Measurements from ENCODE around the gene MORC3. TPM values are rescaled to one million over a fixed set of nuclear protein-coding genes. Genes with fewer than 3 reads are reported as not detected.
A peak's percentile ranks its signal among the peaks of the same experiment; 100 is the strongest.
"Not testable (repeated sequence)": the region's sequence is repeated elsewhere in the genome, so short reads cannot be mapped to it uniquely, and the experiment has no call there.

Gene MORC3
- total RNA-seq, 1 experiment from 2014 or later: 20.0 TPM

DNA sequence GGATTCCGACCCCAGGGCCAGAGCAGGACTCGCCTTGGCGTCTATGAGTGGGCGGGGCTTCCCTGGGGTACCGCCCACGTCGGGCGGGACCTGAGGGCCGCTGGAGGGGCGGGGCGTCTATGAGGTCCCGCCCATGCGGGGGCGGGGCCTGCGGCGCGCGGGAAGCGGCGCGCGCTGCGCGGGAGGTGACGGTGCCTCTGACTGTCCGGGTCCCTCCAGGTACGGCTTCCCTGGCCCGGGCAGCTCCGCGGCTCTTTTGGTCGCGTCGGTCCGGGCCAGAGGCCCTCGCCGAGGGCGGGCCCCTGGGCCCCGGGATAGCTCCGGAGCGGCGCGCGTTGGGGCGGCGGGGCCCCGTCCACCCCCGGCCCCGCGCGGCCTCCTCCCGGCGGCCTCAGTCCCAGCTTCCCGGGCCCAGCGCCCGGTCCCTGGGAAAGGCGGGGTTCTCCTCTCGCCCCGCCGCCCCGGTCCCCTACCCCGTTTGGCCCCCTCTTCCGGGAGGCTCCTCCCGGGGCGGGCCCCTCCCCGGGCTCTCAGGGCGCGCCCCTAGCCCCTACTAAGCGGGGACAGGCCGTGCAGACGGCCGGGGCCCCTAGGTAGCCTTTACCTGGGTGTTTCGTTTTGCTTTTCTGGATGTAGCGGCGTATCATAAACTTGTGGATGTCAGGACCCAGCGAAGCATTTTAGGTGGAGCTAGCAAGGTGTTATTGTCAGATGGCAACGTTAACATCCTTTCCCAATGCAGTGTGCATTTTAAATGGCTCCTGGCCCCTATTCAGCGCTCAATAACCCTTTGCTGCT, 65.4 kb downstream of the MORC3 start, which contains the start of gene CHAF1B:
TSS of gene CHAF1B (plus strand) at position 160 of the 798 bp plus-strand sequence. CDS start 745 bp downstream, outside the sequence.
- DNase-seq (ENCODE audit: low read depth): peak; percentile 58

DNA sequence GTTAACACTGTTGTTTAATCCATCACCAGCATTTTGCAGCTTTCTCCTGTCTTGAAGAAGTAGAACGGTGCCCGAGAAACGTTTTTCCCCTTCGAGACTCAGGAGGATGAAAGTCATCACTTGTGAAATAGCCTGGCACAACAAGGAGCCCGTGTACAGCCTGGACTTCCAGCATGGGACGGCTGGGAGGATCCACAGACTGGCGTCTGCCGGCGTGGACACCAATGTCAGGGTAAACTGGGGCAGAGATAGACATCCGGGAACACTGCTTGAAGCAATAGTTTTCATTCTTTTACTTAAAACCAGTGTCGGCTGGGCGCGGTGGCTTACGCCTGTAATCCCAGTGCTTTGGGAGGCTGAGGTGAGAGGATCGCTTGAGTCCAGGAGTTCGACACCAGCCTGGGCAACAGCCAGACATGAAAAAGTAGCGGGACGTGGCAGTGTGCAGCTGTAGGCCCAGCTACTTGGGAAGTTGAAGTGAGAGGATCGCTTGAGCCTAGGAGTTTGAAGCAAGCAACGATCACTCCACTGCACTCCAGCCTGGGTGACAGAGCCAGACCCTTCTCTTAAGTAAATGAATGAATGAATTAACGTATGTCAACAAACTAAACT, 66.1 kb downstream of the MORC3 start:
- DNase-seq (ENCODE audit: low read depth): peak; percentile 9

- DNase-seq (ENCODE audit: low read depth): peak; percentile 38
These were observed 68.1 kb downstream of the MORC3 start for GRCh38 chr21:36388096-36388495.

DNA sequence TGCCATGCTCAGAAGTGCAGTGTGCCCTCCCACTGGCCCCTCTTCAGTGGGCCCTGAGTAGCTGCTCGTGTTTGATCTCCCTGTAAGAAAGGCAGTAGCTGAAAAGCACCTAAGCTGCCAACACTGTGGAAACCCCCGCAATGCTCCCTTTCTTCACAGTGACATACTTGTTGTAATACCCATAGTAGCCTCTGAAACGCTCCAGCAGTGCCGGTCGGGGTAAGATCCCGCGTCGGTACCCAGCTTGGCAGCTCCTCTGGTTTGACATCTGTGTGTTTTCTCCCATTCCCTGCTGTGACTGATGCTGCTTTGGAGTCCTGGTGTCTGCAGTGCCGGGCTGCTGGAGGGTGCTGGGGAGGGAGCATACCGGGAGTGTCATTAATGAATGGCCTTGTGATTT, 68.8 kb downstream of the MORC3 start:
- peak; percentile 21 for DNase-seq (ENCODE audit: low read depth)

GRCh38 chr21:36391649-36392048, 71.7 kb downstream of the MORC3 start:
- DNase-seq (ENCODE audit: low read depth): not testable (repeated sequence)

DNA sequence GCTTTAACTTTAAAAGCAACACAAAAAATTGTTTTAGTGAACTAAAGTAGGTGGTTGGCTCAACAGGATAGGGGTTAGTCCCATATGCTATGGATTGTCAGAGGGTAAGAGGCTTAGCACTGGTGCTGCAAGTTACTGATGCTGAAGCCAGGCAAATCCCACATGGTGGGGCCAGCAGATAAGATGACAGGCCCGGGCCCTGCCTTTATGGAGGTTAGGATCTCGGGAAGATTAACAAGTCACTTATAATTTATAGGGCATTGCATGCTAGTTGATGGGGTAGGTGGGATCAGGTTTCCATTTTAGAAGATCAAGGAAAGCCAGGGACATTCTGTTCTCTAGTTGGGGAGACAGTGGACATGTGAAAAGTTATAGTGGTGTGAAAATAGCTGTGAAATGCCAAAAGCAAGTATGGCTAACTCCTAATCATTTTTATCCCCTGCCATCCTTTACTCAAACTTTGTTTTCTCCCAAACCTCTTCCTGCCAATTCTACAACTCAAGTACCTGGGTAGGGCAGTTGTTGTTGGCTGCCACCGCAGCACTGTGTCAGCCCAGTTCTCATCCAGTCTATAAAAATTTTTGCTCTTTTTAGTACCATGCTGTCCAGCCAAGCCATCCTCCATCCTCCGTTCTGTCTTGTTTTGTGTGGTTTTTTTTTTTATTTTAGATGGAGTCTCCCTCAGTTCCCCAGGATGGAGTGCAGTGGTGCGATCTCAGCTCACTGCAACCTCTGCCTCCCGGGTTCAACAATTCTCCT, 75.5 kb downstream of the MORC3 start:
- DNase-seq (ENCODE audit: low read depth): no peak

DNA sequence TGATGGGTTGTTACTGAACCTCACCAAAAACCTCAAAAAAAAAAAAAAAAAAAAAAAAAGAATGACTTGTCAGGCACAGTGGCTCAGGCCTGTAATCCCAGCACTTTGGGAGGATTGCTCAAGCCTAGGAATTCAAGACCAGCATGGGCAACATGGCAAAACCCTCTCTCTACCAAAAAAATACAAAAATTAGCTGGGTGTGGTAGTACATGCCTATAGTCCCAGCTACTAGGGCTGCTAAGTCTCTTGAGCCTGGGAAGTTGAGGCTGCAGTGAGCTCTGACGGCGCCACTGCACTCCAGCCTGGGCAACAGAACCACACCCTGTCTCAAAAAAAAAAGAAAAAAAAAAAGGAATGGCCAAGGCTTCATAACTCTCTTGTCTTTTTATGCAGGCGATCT, 76.3 kb downstream of the MORC3 start:
- DNase-seq (ENCODE audit: low read depth): no peak

DNA sequence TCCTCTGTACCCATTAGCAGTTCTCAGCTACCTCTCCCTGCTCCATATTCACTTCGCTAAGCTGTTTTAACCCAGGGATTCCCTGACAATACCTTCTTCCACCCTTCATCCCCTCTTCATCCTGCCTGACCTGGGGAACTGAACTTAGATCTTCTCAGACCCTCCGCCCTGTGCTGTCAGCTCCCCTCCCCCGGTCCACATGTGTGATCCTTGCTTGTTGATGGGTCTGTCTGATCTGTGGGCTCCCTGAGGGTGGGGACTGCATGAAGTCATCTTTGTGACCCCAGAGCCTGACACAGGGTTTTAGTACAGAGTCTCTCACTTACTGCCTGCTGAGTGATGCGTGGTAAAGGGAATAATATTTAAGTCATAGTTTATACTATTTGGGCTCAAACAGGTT, 77.0 kb downstream of the MORC3 start:
- no peak for DNase-seq (ENCODE audit: low read depth)

GRCh38 chr21:36397606-36398005, 77.6 kb downstream of the MORC3 start:
- DNase-seq (ENCODE audit: low read depth): no peak

- not testable (repeated sequence) for DNase-seq (ENCODE audit: low read depth)
These were observed 79.7 kb downstream of the MORC3 start for GRCh38 chr21:36399736-36400135.

GRCh38 chr21:36400719-36401118, 80.7 kb downstream of the MORC3 start:
- DNase-seq (ENCODE audit: low read depth): no peak

DNA sequence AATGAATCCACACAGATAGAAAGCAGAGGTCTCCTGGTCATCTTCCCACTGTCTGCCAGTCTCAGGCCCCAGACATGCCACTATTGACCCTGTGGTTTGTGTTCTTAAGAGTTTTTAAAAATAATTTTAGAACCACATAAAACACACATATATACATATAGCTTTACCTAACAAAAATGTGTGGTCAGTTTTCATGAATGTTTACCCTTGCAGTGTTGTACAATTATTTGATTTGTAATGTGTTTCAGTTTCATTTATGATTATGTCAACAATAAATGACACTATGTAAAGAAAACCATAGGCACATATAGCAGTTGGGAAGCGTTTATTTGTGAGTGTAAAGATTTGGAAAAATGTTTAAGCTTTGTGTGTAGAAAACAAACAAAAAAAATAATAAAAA, 82.3 kb downstream of the MORC3 start:
- no peak for DNase-seq (ENCODE audit: low read depth)

- DNase-seq (ENCODE audit: low read depth): peak; percentile 40
These were observed 83.7 kb downstream of the MORC3 start for GRCh38 chr21:36403713-36404112.

- no peak for DNase-seq (ENCODE audit: low read depth)
These were observed 88.6 kb downstream of the MORC3 start for GRCh38 chr21:36408568-36408967.

GRCh38 chr21:36411301-36411700, 91.3 kb downstream of the MORC3 start:
- no peak for DNase-seq (ENCODE audit: low read depth)

GRCh38 chr21:36412916-36413315, 92.9 kb downstream of the MORC3 start:
- DNase-seq (ENCODE audit: low read depth): no peak

GRCh38 chr21:36415375-36415774, 95.4 kb downstream of the MORC3 start:
- DNase-seq (ENCODE audit: low read depth): no peak

- no peak for DNase-seq (ENCODE audit: low read depth)
These were observed 99.2 kb downstream of the MORC3 start for GRCh38 chr21:36419241-36419640.

DNA sequence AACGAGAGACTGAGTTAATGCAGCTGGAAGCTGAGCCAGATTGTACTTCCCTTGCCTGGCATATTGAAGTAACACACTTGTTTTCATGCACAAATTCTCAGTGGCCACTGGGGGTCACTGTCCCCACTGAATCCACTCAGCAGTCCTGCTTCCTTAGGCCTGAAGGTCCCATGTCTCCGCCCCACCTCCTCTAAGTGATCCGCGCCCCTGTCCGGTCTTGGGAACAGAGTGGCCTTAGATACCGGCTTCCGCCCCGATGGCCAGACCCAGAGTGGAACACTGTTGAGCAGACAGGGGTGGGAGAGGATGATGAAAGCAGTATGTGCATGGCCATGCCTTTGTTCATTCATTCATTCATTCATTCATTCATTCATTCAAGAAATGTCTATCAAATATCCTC, 100.0 kb downstream of the MORC3 start:
- DNase-seq (ENCODE audit: low read depth): peak; percentile 86

DNA sequence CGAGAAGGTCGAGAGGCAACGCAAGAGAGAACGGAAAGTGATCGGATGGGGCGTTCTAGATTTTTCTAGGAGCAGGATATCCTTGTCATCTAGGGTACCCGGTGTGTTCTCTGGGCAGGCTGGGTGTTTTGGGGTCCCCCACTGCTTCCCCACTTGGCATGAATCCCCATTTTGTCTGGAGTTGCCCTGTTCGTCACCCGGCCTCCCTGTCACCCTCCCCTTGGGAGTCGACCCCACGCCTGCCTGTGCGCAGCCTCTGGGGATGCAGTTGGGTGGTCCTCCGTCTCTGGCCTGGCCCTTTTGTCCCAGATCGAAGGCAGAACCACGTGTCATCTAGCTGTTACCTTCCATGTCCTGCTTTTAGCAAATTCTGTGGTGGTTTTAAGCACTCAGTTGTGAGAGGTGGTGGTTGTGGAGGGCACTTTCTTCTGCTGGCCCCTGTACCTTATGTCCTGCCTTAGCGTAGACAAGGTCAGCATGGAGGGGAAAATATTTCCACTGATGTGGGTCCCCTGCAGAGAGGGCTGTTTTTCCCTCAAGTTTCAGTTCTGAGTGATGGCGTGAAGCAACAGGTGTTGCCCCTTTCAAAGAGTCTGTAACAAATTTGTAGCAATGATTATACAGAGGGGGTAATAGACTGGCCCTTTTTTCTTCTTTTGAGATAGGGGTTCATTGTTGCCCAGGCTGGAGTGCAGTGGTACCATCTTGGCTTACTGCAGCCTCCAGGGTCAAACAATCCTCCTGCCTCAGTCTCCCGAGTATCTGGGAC, 100.8 kb downstream of the MORC3 start:
- DNase-seq (ENCODE audit: low read depth): no peak

DNA sequence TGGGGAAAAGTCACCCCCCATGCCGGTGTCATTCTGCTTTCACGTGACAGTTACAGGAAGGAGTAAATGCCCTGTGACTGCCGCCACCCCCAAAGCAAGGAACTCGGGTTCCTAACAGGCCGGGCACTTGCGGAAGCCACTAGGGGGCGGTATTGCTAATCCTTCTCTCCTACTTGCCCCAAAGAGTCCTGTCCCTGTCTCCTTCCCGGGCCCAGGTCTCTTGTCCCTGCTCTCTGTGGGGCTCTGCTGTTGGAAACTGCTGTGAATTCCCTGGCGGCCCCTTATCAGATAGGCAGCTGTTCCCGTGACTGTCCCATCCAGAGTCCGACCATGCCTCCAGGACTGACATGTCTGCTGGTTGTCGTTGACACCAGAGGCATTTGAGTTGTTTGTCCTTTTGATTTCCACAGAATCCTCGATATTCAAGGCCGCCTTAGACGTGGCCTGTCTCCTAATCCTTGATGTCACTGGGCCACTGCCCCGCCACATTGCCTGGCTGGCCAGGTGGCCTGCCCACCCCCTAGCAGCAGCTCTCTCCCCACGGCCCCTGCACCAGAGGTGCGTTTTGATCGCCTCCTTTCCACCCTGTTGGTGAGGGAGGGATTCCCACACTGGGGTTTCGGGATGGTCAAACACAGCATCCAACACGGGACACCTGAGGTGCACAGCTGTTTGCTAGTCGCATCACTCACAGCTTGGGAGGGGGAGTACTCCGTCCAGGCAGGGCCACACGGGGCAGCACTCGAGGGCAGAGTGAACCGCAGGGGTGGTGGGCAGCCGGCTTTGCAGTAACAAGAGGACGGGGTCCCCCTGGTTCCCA, 102.5 kb downstream of the MORC3 start:
- peak; percentile 65 for DNase-seq (ENCODE audit: low read depth)
